ENCODE results near the gene HGS. TPM values are rescaled to one million over a fixed set of nuclear protein-coding genes. Genes with fewer than 3 reads are reported as not detected.

The HGS gene
- total RNA-seq, 2 donors from 2014 or later, result 114 to 130 TPM

DNA sequence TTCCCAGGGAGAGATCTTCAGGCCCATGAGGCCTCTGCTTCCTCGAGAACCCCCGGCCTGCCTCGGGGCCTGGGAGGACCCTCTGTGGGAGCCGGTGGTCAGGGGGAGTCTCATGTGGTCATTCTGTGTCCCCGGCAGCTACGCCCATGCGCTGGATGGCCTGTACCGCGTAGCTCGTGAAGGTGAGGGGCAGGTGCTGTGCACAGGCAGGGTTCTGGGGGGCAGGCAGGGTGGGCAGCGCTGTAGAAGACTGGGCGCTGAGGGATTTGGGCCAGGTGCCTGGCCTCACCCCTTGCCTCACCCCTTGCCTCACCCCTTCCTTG, 32.8 kb downstream of the HGS start:
- WGBS, 2 experiments (ENCODE audit: insufficient coverage in 1 of 2, insufficient read length in 1 of 2), result 94 to 97% methylated on average over 6 to 12 of the region's 12 CpGs
- TF ChIP-seq, protein P1, sequence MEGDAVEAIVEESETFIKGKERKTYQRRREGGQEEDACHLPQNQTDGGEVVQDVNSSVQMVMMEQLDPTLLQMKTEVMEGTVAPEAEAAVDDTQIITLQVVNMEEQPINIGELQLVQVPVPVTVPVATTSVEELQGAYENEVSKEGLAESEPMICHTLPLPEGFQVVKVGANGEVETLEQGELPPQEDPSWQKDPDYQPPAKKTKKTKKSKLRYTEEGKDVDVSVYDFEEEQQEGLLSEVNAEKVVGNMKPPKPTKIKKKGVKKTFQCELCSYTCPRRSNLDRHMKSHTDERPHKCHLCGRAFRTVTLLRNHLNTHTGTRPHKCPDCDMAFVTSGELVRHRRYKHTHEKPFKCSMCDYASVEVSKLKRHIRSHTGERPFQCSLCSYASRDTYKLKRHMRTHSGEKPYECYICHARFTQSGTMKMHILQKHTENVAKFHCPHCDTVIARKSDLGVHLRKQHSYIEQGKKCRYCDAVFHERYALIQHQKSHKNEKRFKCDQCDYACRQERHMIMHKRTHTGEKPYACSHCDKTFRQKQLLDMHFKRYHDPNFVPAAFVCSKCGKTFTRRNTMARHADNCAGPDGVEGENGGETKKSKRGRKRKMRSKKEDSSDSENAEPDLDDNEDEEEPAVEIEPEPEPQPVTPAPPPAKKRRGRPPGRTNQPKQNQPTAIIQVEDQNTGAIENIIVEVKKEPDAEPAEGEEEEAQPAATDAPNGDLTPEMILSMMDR (conservative IDR thresholded peaks at IDR 0.05), result no peak

DNA sequence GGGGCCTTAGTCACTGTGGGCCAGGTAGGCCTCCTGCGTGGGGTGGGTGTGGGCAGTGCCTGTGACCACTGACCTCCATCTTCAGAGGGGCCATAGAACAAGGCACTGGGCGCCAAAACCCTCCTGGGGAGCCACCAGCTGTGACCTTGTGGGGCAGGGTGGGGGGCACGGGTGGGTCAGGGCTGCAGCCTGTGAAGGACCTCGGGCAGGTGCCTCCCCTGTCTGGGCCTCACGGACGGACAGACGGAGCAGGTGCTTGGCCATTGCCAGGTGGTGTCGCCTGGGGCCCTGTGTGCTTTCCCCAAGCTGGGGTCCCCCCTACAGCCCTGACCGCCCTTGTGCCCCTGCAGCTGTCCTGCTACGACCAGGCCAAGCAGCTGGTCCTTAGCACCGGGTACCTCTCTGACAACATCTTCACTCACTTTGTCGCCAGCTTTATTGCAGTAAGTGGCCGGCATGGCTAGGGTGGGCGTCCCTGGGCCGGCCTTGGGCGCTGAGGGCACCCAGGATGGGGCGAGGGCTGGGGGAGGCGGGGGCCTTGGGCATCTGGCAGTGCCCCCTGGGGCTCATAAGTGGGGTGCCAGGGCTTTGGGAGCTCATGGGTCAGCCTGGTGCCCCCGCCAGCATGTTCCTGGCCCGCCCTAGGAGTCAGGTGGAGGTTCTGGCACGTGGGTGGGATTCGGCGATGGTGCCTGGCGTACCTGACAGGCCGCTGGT, 33.4 kb downstream of the HGS start:
- no peak overlapping the region for H3K27ac Mint-ChIP-seq
- Histone ChIP-seq H3K4me1 (ENCODE audit: control insufficient read depth, insufficient read depth, low read length) (peaks cover 5% of the 10 kb centered on the region), H3K27ac (ENCODE audit: low read depth, low read length) (no peak overlapping the region), H3K9ac (ENCODE audit: extremely low read depth, low read length, poor library complexity, severe bottlenecking) (no peak overlapping the region), H3K4me3 (ENCODE audit: low read length) (no peak overlapping the region), H3K9me3 (ENCODE audit: control insufficient read depth, low read length) (no peaks in the 10 kb centered on the region), H3K27me3 (ENCODE audit: control insufficient read depth, insufficient read depth, low read length, poor library complexity, severe bottlenecking) (no peaks in the 10 kb centered on the region), H3K36me3 (ENCODE audit: control insufficient read depth, insufficient read depth, low read length) (no peaks in the 10 kb centered on the region)
- H3K27me3 Mint-ChIP-seq (ENCODE audit: insufficient read depth), result no peaks in the 10 kb centered on the region
- H3K4me1 Mint-ChIP-seq, result no peaks in the 10 kb centered on the region
- TF ChIP-seq, protein P1 (conservative IDR thresholded peaks at IDR 0.05), result no peak
- H3K4me3 Mint-ChIP-seq, result no peak overlapping the region
- peaks cover 2% of the 10 kb centered on the region for H3K36me3 Mint-ChIP-seq (ENCODE audit: low read depth)
- no peak for DNase-seq
- H3K9me3 Mint-ChIP-seq, result no peaks in the 10 kb centered on the region
- WGBS, 2 experiments (ENCODE audit: insufficient coverage in 1 of 2, insufficient read length in 1 of 2), result 93 to 94% methylated on average over 18 to 25 of the region's 25 CpGs

More for the DNA sequence above, 32.8 kb downstream of the HGS start:
- Mint-ChIP-seq H3K9me3 (no peaks in the 10 kb centered on the region), H3K36me3 (ENCODE audit: low read depth) (peaks cover 2% of the 10 kb centered on the region), H3K4me1 (no peaks in the 10 kb centered on the region), H3K27me3 (ENCODE audit: insufficient read depth) (no peaks in the 10 kb centered on the region), H3K27ac (no peak overlapping the region), H3K4me3 (no peak overlapping the region)
- no peaks in the 10 kb centered on the region for H3K9me3 ChIP-seq (ENCODE audit: control insufficient read depth, low read length)
- no peak overlapping the region for H3K4me3 ChIP-seq (ENCODE audit: low read length)
- H3K9ac ChIP-seq (ENCODE audit: extremely low read depth, low read length, poor library complexity, severe bottlenecking), result no peak overlapping the region
- H3K36me3 ChIP-seq (ENCODE audit: control insufficient read depth, insufficient read depth, low read length), result no peaks in the 10 kb centered on the region
- H3K4me1 ChIP-seq (ENCODE audit: control insufficient read depth, insufficient read depth, low read length), result peaks cover 5% of the 10 kb centered on the region
- no peak overlapping the region for H3K27ac ChIP-seq (ENCODE audit: low read depth, low read length)
- DNase-seq, result no peak
- H3K27me3 ChIP-seq (ENCODE audit: control insufficient read depth, insufficient read depth, low read length, poor library complexity, severe bottlenecking), result no peaks in the 10 kb centered on the region

DNA sequence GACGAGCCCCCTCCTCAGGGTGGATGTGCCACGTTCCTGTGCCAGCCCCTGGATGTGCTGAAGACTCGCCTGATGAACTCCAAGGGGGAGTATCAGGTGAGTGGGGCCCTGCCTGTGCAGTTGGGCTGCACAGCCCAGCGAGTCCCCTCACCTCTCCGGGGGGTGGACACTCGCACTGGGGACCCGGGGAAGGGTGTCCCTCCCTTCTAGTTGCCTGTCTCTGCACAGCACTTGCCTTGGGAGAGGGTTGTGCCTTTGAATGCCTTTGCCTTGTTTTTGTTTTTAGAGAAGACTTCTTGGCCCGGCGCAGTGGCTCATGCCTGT, 33.9 kb downstream of the HGS start:
- DNase-seq, result no peak
- Histone ChIP-seq H3K27me3 (ENCODE audit: control insufficient read depth, insufficient read depth, low read length, poor library complexity, severe bottlenecking) (no peaks in the 10 kb centered on the region), H3K36me3 (ENCODE audit: control insufficient read depth, insufficient read depth, low read length) (no peaks in the 10 kb centered on the region), H3K4me3 (ENCODE audit: low read length) (no peak overlapping the region), H3K4me1 (ENCODE audit: control insufficient read depth, insufficient read depth, low read length) (peaks cover 5% of the 10 kb centered on the region), H3K27ac (ENCODE audit: low read depth, low read length) (no peak overlapping the region), H3K9me3 (ENCODE audit: control insufficient read depth, low read length) (no peaks in the 10 kb centered on the region), H3K9ac (ENCODE audit: extremely low read depth, low read length, poor library complexity, severe bottlenecking) (no peak overlapping the region)
- no peak overlapping the region for H3K4me3 Mint-ChIP-seq
- no peaks in the 10 kb centered on the region for H3K9me3 Mint-ChIP-seq
- 92 to 96% methylated on average over 7 to 9 of the region's 9 CpGs for WGBS, 2 experiments (ENCODE audit: insufficient coverage in 1 of 2, insufficient read length in 1 of 2)
- TF ChIP-seq, protein P1 (conservative IDR thresholded peaks at IDR 0.05), result no peak
- H3K27me3 Mint-ChIP-seq (ENCODE audit: insufficient read depth), result no peaks in the 10 kb centered on the region
- H3K36me3 Mint-ChIP-seq (ENCODE audit: low read depth), result peaks cover 2% of the 10 kb centered on the region
- H3K4me1 Mint-ChIP-seq, result no peaks in the 10 kb centered on the region
- H3K27ac Mint-ChIP-seq, result no peak overlapping the region
